ENCODE measurements around the gene PRPF18. TPM values are rescaled to one million over a fixed set of nuclear protein-coding genes. Genes with fewer than 3 reads are reported as not detected.

The PRPF18 gene
- total RNA-seq, 1 donor from 2014 or later, result 17.0 TPM

GRCh38 chr10:13594641-13595040, 7.9 kb downstream of the PRPF18 start:
- ATAC-seq (no peak), DNase-seq (no peak)
- intact Hi-C loops (cut with micrococcal nuclease), result no loop called here

- intact Hi-C loops (cut with micrococcal nuclease), result no loop called here
- DNase-seq (no peak), ATAC-seq (no peak)
Measured at GRCh38 chr10:13597909-13598308, 11.1 kb downstream of the PRPF18 start.

- intact Hi-C loops (cut with micrococcal nuclease), result no loop called here
- DNase-seq (no peak), ATAC-seq (no peak)
Measured at GRCh38 chr10:13604357-13605040, 17.7 kb downstream of the PRPF18 start.

- ATAC-seq (no peak), DNase-seq (no peak)
- intact Hi-C loops (cut with micrococcal nuclease), result no loop called here
Measured at GRCh38 chr10:13608246-13608853, 21.6 kb downstream of the PRPF18 start.

- DNase-seq (no peak), ATAC-seq (no peak)
- intact Hi-C loops (cut with micrococcal nuclease), result no loop called here
Measured at GRCh38 chr10:13612654-13613373, 26.0 kb downstream of the PRPF18 start.

GRCh38 chr10:13613519-13613918, 26.8 kb downstream of the PRPF18 start:
- DNase-seq, result no peak
- peak; percentile 82 for ATAC-seq
- intact Hi-C loops (cut with micrococcal nuclease), result no loop called here

GRCh38 chr10:13614530-13615332, 28.0 kb downstream of the PRPF18 start:
- intact Hi-C loops (cut with micrococcal nuclease), result no loop called here
- ATAC-seq, result no peak

GRCh38 chr10:13615650-13616300, 29.0 kb downstream of the PRPF18 start:
- intact Hi-C loops (cut with micrococcal nuclease), result no loop called here
- no peak for ATAC-seq
- DNase-seq, result no peak

More at GRCh38 chr10:13614530-13615332, 28.0 kb downstream of the PRPF18 start:
- no peak for DNase-seq

GRCh38 chr10:13617116-13617515, 30.4 kb downstream of the PRPF18 start:
- ATAC-seq, result no peak
- intact Hi-C loops (cut with micrococcal nuclease), result no loop called here
- DNase-seq, result no peak

- no peak for ATAC-seq
- DNase-seq, result no peak
- intact Hi-C loops (cut with micrococcal nuclease), result no loop called here
Measured at GRCh38 chr10:13621931-13622330, 35.2 kb downstream of the PRPF18 start.

- DNase-seq, result no peak
- ATAC-seq, result no peak
- intact Hi-C loops (cut with micrococcal nuclease), result no loop called here
Measured at GRCh38 chr10:13624630-13625029, 37.9 kb downstream of the PRPF18 start.

- intact Hi-C loops (cut with micrococcal nuclease), result no loop called here
- no peak for ATAC-seq
- no peak for DNase-seq
Measured at GRCh38 chr10:13627459-13628310, 40.9 kb downstream of the PRPF18 start.

GRCh38 chr10:13628661-13629060, 41.9 kb downstream of the PRPF18 start:
- intact Hi-C loops (cut with micrococcal nuclease), result no loop called here
- DNase-seq (no peak), ATAC-seq (no peak)

GRCh38 chr10:13629116-13629515, 42.4 kb downstream of the PRPF18 start:
- intact Hi-C loops (cut with micrococcal nuclease), result no loop called here
- no peak for DNase-seq
- ATAC-seq, result no peak

GRCh38 chr10:13630231-13630630, 43.5 kb downstream of the PRPF18 start:
- ATAC-seq (no peak), DNase-seq (no peak)
- intact Hi-C loops (cut with micrococcal nuclease), result no loop called here

GRCh38 chr10:13631594-13631993, 44.8 kb downstream of the PRPF18 start:
- DNase-seq, result no peak
- intact Hi-C loops (cut with micrococcal nuclease), result no loop called here
- no peak for ATAC-seq

GRCh38 chr10:13632440-13632839, 45.7 kb downstream of the PRPF18 start:
- ATAC-seq (no peak), DNase-seq (no peak)
- intact Hi-C loops (cut with micrococcal nuclease), result no loop called here

- intact Hi-C loops (cut with micrococcal nuclease), result no loop called here
- peak; percentile 49 for DNase-seq
- ATAC-seq, result peak; percentile 89
Measured at GRCh38 chr10:13632884-13633440, 46.2 kb downstream of the PRPF18 start.
